Large intestine (tissue), 3 donors: ENCODE measurements around the gene ISYNA1. TPM values are rescaled to one million over a fixed set of nuclear protein-coding genes. Genes with fewer than 3 reads are reported as not detected.

Experiments
- DNase-seq, 2 donors: peaks; one replicate each; pipeline versions ENCODE4 v3.0.0 to v3.0.0-alpha.2; 2013
- H3K27ac ChIP-seq: one replicate; pipeline ENCODE4 v1.5.1; 2013; ENCODE audit warnings: low read length
- H3K27me3 ChIP-seq: 2 replicates; pipeline ENCODE4 v1.6.1; 2013; ENCODE audit warnings: low read length; ENCODE audit not compliant: control insufficient read depth, insufficient read depth
- H3K36me3 ChIP-seq: 2 replicates; pipeline ENCODE4 v1.6.1; 2013; ENCODE audit warnings: low read length; ENCODE audit not compliant: control insufficient read depth, insufficient read depth
- H3K4me1 ChIP-seq: one replicate; pipeline ENCODE4 v1.6.1; 2013; ENCODE audit warnings: low read length; ENCODE audit not compliant: control insufficient read depth, insufficient read depth
- H3K4me3 ChIP-seq: one replicate; pipeline ENCODE4 v1.5.1; 2013; ENCODE audit warnings: low read length
- H3K9me3 ChIP-seq: one replicate; pipeline ENCODE4 v1.6.1; 2013; ENCODE audit warnings: mild to moderate bottlenecking, low read depth, low read length, moderate library complexity; ENCODE audit not compliant: control insufficient read depth
- WGBS: methylation state at CpG from one replicate; pipeline ENCODE4 v1.1.5; 2013; ENCODE audit warnings: low lambda C conversion rate; ENCODE audit not compliant: insufficient coverage; 5-methylcytosine and 5-hydroxymethylcytosine counted together
- polyA plus RNA-seq: library from polyadenylated mRNA; unstranded; fragments of 120-200 nt; gene quantifications from one replicate; pipeline ENCODE4 v1.2.1, GENCODE V29; 2013

The ISYNA1 gene
- polyA plus RNA-seq, 1 donor = 64.4 TPM

DNA sequence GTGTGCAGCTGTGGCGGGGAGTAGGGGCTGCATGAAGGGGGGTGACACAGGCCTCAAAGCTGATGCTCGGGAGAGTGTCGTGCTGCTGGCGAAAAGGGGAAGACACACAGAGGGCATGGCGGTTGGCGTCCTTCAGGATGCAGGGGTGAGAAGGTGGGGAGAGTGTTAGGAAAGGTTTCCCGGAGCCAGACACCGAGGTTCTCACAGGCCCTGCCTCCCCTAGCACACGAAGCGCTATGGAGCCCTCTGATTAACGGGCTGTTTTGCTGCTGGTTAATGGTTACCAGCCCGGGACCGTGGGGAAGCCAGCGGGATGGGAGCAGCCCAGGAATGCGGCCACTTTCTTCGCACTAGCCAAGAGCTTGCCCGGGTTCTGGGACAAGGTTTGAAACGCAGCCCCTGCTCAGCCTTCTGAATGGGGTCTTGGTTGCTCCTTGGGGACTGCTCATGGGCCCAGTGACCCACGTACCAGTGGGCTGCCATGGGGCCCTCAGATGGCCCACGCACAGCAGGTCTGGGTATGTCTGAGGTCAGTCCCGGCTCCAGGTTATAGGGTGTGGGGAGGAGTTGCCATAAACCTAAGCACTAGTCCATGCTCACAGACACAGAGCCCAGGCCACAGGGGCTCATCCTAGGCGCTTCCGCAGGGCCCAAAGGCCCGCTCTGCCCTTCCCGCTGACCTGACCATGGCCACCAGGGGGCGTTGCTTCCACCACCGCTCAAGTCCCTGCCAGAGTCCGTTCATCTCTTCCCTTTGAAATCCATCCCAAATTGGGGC, 31.3 kb upstream of the ISYNA1 start:
- no CpG with 5 or more reads among the region's 28 CpGs for WGBS
- peaks cover 29% of the 10 kb centered on the region for H3K36me3 ChIP-seq
- H3K27ac ChIP-seq = no peak overlapping the region
- H3K27me3 ChIP-seq = no peaks in the 10 kb centered on the region
- peaks cover 26% of the 10 kb centered on the region for H3K4me1 ChIP-seq
- H3K9me3 ChIP-seq = no peaks in the 10 kb centered on the region
- peak; percentile 41 to 53 for DNase-seq
- H3K4me3 ChIP-seq = no peak overlapping the region

- no peak overlapping the region for H3K4me3 ChIP-seq
- peaks cover 26% of the 10 kb centered on the region for H3K4me1 ChIP-seq
- no peaks in the 10 kb centered on the region for H3K27me3 ChIP-seq
- DNase-seq = no peak
- H3K9me3 ChIP-seq = no peaks in the 10 kb centered on the region
- H3K36me3 ChIP-seq = peaks cover 33% of the 10 kb centered on the region
- no peak overlapping the region for H3K27ac ChIP-seq
- no CpG with 5 or more reads among the region's 3 CpGs for WGBS
These were observed 30.6 kb upstream of the ISYNA1 start for GRCh38 chr19:18468517-18468916.

DNA sequence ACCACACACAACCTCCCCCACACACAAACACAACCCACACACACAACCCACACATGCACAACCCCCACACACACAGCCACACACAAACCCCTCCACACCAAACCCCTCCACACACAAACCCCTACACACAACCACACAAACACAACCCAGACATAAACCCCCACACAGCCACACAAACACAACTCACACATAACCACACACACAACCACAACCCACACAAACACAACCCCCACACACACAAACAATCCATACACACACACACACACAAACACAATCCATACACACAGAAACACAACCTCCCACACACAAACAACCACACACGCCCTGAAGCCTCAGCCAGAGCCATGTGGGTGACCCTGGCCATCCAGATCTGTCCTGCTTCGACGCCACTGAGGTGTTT, 30.0 kb upstream of the ISYNA1 start:
- no CpG with 5 or more reads among the region's 3 CpGs for WGBS
- H3K27me3 ChIP-seq = no peaks in the 10 kb centered on the region
- no peak overlapping the region for H3K4me3 ChIP-seq
- H3K4me1 ChIP-seq = peaks cover 26% of the 10 kb centered on the region
- H3K27ac ChIP-seq = no peak overlapping the region
- no peaks in the 10 kb centered on the region for H3K9me3 ChIP-seq
- peaks cover 34% of the 10 kb centered on the region for H3K36me3 ChIP-seq
- no peak for DNase-seq

DNA sequence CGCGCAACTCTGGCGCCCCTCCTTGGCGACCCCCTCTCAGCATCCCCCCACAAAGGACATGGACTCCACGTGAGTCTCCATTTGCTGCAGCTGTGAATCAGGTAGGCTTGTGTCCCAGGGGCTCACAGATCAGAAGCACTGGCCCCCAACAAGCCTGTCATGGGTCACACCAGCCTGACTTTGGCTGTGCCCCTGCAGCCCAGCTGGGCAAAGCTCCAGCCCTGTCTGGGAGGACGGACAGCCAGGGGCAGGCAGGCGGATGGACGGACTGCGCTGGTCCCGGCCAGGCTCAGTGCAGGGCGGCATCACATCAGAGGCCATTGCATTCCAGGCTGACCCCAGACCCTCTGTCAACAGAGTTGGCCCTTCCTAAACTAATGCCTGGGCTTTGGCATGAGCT, 28.4 kb upstream of the ISYNA1 start:
- DNase-seq = no peak
- Histone ChIP-seq H3K27ac (no peak overlapping the region), H3K27me3 (no peaks in the 10 kb centered on the region), H3K36me3 (peaks cover 36% of the 10 kb centered on the region), H3K4me1 (peaks cover 26% of the 10 kb centered on the region), H3K9me3 (no peaks in the 10 kb centered on the region), H3K4me3 (no peak overlapping the region)
- no CpG with 5 or more reads among the region's 11 CpGs for WGBS

DNA sequence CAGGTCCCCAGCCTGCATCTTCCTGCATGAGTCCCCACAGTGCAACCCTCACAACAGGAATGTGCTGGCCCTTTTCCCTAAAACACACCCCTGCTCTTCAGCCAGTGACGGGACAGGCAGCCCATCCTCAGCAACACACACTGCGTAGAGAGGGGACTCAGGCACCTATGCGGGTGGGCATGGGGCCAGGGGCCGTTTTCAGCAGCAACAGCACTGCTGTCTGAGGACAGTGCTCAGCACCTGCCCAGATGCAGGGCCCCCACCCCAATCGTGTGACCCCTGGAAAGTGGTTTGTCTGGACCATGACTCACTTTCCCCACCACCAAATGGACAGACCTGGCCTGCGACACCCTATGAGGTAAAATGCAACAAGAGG, 28.0 kb upstream of the ISYNA1 start:
- Histone ChIP-seq H3K27ac (no peak overlapping the region), H3K4me3 (no peak overlapping the region), H3K36me3 (peaks cover 40% of the 10 kb centered on the region), H3K4me1 (peaks cover 26% of the 10 kb centered on the region), H3K9me3 (no peaks in the 10 kb centered on the region), H3K27me3 (no peaks in the 10 kb centered on the region)
- no CpG with 5 or more reads among the region's 6 CpGs for WGBS
- DNase-seq = no peak

DNA sequence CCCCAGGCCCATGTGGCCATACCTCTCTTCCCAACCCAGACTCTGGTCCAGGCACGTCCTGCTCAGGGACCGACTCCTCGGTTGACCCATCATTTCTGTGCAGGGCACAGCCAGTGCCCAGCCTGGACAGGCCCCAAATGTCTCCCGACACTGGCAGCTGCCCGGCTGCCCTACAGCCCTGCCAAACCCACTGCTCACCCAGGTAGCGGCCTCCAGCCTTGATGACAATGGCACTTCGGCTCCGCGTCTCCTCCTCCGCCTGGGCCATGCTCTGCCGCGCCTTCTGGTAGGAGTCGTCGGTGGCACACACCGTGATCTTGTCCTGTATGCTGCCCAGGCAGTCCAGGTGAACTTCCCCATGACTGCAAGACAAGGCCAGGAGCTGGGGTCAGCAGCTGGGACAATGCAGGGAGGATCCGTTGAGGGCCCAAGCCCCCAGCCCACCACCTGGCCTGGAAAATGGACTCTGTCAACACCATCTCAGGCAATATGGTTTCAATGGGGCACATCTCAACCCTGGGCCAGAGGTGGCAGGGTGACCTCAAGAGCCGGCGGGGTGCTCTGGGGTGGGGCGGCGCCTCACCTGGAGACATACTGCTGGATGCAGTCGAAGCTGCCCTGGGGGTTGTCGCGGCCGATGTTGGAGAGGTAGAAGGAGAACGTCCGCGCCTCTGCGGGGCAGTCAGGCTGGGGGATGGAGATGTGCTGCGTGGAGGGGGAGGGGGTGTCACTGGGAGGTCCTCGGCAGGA, 27.5 kb upstream of the ISYNA1 start:
- Histone ChIP-seq H3K27me3 (no peaks in the 10 kb centered on the region), H3K4me1 (peaks cover 28% of the 10 kb centered on the region), H3K9me3 (no peaks in the 10 kb centered on the region), H3K4me3 (no peak overlapping the region), H3K36me3 (peaks cover 43% of the 10 kb centered on the region), H3K27ac (peak overlapping the region; percentile 59)
- no CpG with 5 or more reads among the region's 30 CpGs for WGBS
- DNase-seq = no peak

GRCh38 chr19:18464646-18465045, 26.7 kb upstream of the ISYNA1 start:
- WGBS = no CpG with 5 or more reads among the region's 8 CpGs
- peaks cover 30% of the 10 kb centered on the region for H3K4me1 ChIP-seq

DNA sequence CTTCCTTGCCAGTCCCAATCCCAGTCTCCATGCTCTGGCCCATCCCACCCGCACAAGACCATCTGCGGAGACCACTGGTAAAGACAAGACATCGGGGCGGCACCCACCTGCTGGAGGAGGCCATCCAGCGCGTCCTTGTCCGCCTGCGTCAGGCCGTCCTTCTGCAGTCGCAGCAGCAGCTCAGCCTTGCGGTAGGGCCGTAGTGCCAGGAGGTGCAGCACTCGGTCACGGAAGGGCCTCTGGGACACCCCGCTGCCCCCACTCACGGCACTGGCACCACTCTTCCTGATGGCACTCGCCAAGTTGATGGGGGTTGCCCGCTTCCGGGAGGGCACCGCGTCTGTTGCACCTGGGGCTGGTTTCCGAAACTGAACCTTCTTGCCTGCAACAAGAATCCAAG, 23.5 kb upstream of the ISYNA1 start:
- H3K4me1 ChIP-seq = peaks cover 14% of the 10 kb centered on the region
- WGBS = no CpG with 5 or more reads among the region's 22 CpGs
- H3K27ac ChIP-seq = no peak overlapping the region
- H3K4me3 ChIP-seq = no peak overlapping the region
- H3K9me3 ChIP-seq = no peaks in the 10 kb centered on the region
- no peak for DNase-seq
- H3K36me3 ChIP-seq = peaks cover 71% of the 10 kb centered on the region
- no peaks in the 10 kb centered on the region for H3K27me3 ChIP-seq

More at GRCh38 chr19:18464646-18465045, 26.7 kb upstream of the ISYNA1 start:
- no peaks in the 10 kb centered on the region for H3K27me3 ChIP-seq
- H3K9me3 ChIP-seq = no peaks in the 10 kb centered on the region
- peak overlapping the region; percentile 59 for H3K27ac ChIP-seq
- H3K36me3 ChIP-seq = peaks cover 48% of the 10 kb centered on the region
- no peak overlapping the region for H3K4me3 ChIP-seq
- peak; percentile 57 for DNase-seq

- Histone ChIP-seq H3K27ac (no peak overlapping the region), H3K4me3 (no peak overlapping the region), H3K4me1 (peaks cover 14% of the 10 kb centered on the region), H3K27me3 (no peaks in the 10 kb centered on the region), H3K9me3 (no peaks in the 10 kb centered on the region), H3K36me3 (peaks cover 75% of the 10 kb centered on the region)
- no CpG with 5 or more reads among the region's 12 CpGs for WGBS
- DNase-seq = no peak
These were observed 23.0 kb upstream of the ISYNA1 start for GRCh38 chr19:18460900-18461299.

GRCh38 chr19:18457483-18458331, 19.8 kb upstream of the ISYNA1 start:
- Histone ChIP-seq H3K27ac (no peak overlapping the region), H3K4me3 (no peak overlapping the region), H3K36me3 (peaks cover 61% of the 10 kb centered on the region), H3K27me3 (no peaks in the 10 kb centered on the region), H3K4me1 (peaks cover 7% of the 10 kb centered on the region), H3K9me3 (no peaks in the 10 kb centered on the region)
- DNase-seq = no peak
- no CpG with 5 or more reads among the region's 21 CpGs for WGBS
